HepG2 (cell line): ENCODE results near the gene ADAMTSL4. TPM values are rescaled to one million over a fixed set of nuclear protein-coding genes. Genes with fewer than 3 reads are reported as not detected.

ENCODE experiments used
- ATAC-seq: fragments of 200-7000 bp; cut with Tn5 transposase; 3 replicates; pipeline ENCODE4 v1.9.1; 2020; ENCODE audit warnings: mild to moderate bottlenecking, moderate library complexity
- BruUV-seq: library from RNA; stranded (reverse); fragments of 400-500 nt; replicated peaks from 2 replicates; lab custom pipeline; 2021; lab: Mats Ljungman, UMichigan
- CTCF ChIA-PET: fragments of 300-600 bp; formaldehyde crosslinking; extraction: SDS; loops from one replicate; lab custom pipeline; 2021; ENCODE audit warnings: low total read pairs, inconsistent platforms, low intra/inter-chr PET ratio; lab: Yijun Ruan, JAX
- POLR2A ChIA-PET: fragments of 350-600 bp; sonication (Branson Sonifier 250); formaldehyde crosslinking; loops from one replicate; lab custom pipeline; 2020; ENCODE audit warnings: antibody characterized with exemption, inconsistent platforms; lab: Yijun Ruan, JAX
- DNase-seq: peaks from one replicate; pipeline ENCODE4 v3.0.0-alpha.2; 2015; ENCODE audit warnings: low spot score
- FAIRE-seq: peaks from 3 replicates; lab custom pipeline; 2011; peaks lifted over from hg19 to GRCh38; lab: Jason Lieb, UNC
- H2AFZ ChIP-seq: one replicate; pipeline ENCODE4 v1.6.1; 2011; ENCODE audit warnings: low read length, inconsistent platforms
- H3K27ac ChIP-seq: fragments of 300-600 bp; 3 replicates; pipeline ENCODE4 v1.8.0; 2011; ENCODE audit warnings: mixed run types, mild to moderate bottlenecking, mixed read lengths, low read length, inconsistent platforms; ENCODE audit not compliant: insufficient read depth; ENCODE audit errors: extremely low read length
- H3K27me3 ChIP-seq, 2 experiments: fragments of 200-600 bp in 1 of 2; 2 replicates in 1 of 2; 3 replicates in 1 of 2; pipeline versions ENCODE4 v1.6.0 to v1.8.0; 2011; ENCODE audit warnings: low read length in 2 of 2, mild to moderate bottlenecking in 2 of 2, moderate library complexity in 2 of 2, inconsistent platforms in 1 of 2; ENCODE audit not compliant: insufficient read depth in 2 of 2, control insufficient read depth in 1 of 2
- H3K36me3 ChIP-seq, 2 experiments: fragments of 200-600 bp in 1 of 2; replicated peaks in 1 of 2; 2 replicates in 1 of 2; 3 replicates in 1 of 2; pipeline versions ENCODE4 v1.5.1 to v1.8.0; 2011; ENCODE audit warnings: low read length in 2 of 2, inconsistent platforms in 1 of 2; ENCODE audit not compliant: insufficient read depth in 2 of 2, control insufficient read depth in 1 of 2
- H3K4me1 ChIP-seq: 2 replicates; pipeline ENCODE4 v1.5.1; 2012; ENCODE audit warnings: low read length, inconsistent platforms; ENCODE audit not compliant: insufficient read depth
- H3K4me2 ChIP-seq: 2 replicates; pipeline ENCODE4 v1.6.0; 2011; ENCODE audit warnings: low read depth, low read length, inconsistent platforms
- H3K4me3 ChIP-seq, 3 experiments: fragments of 200-600 bp in 1 of 3; sonication (generic), shearing (Covaris generic) in 1 of 3; replicated peaks in 1 of 3; 2 replicates each; pipeline ENCODE4 v1.5.1; 2011 to 2016; ENCODE audit warnings: low read length in 3 of 3, inconsistent platforms in 2 of 3, low read depth in 2 of 3, mild to moderate bottlenecking in 2 of 3, control low read depth in 1 of 3, mixed read lengths in 1 of 3; ENCODE audit not compliant: insufficient read depth in 1 of 3
- H3K79me2 ChIP-seq: one replicate; pipeline ENCODE4 v1.6.1; 2011; ENCODE audit warnings: low read length, inconsistent platforms; ENCODE audit not compliant: insufficient read depth
- H3K9ac ChIP-seq: 2 replicates; pipeline ENCODE4 v1.6.0; 2011; ENCODE audit warnings: mild to moderate bottlenecking, low read depth, low read length, inconsistent platforms; ENCODE audit not compliant: insufficient read depth
- H3K9me3 ChIP-seq: 2 replicates; pipeline ENCODE4 v1.5.1; 2012; ENCODE audit warnings: mild to moderate bottlenecking, low read length
- H4K20me1 ChIP-seq: 2 replicates; pipeline ENCODE4 v1.6.0; 2011; ENCODE audit warnings: inconsistent platforms, mild to moderate bottlenecking, low read length, moderate library complexity; ENCODE audit not compliant: insufficient read depth
- BCLAF1 ChIP-seq: fragments of 450-650 bp; IDR thresholded peaks from 2 replicates; pipeline ENCODE4 v1.6.1; 2017; ENCODE audit warnings: mild to moderate bottlenecking
- CERS6 ChIP-seq: sonication (generic); formaldehyde crosslinking; IDR thresholded peaks from 2 replicates; pipeline ENCODE4 v1.5.0; 2020; ENCODE audit warnings: missing genetic modification reagents
- GLMP ChIP-seq: sonication (generic); formaldehyde crosslinking; IDR thresholded peaks from 2 replicates; pipeline ENCODE4 v1.9.0; 2021; ENCODE audit warnings: missing genetic modification reagents, mild to moderate bottlenecking, borderline replicate concordance
- GMEB2 ChIP-seq: IDR thresholded peaks from 2 replicates; pipeline ENCODE4 v1.6.1; 2016; ENCODE audit warnings: missing biosample characterization, missing genetic modification reagents, low read depth
- KDM2A ChIP-seq: sonication (generic); formaldehyde crosslinking; IDR thresholded peaks from 2 replicates; pipeline ENCODE4 v1.4.0; 2020; ENCODE audit warnings: low read depth, missing genetic modification reagents, borderline replicate concordance
- KLF12 ChIP-seq: sonication (generic); formaldehyde crosslinking; IDR thresholded peaks from 2 replicates; pipeline ENCODE4 v1.4.0; 2020; ENCODE audit warnings: missing genetic modification reagents, borderline replicate concordance
- MAF1 ChIP-seq: sonication (generic); formaldehyde crosslinking; IDR thresholded peaks from 2 replicates; pipeline ENCODE4 v1.5.0; 2020; ENCODE audit warnings: missing genetic modification reagents, borderline replicate concordance
- NFYC ChIP-seq: IDR thresholded peaks from 2 replicates; pipeline ENCODE4 v1.6.1; 2016; ENCODE audit warnings: missing genetic modification reagents, missing compliant biosample characterization
- PHF5A ChIP-seq: IDR thresholded peaks from one replicate; pipeline ENCODE4 v1.6.1; 2018; ENCODE audit warnings: low read depth, missing genetic modification reagents; ENCODE audit not compliant: unreplicated experiment
- SIN3B ChIP-seq: fragments of 150-350 bp; IDR thresholded peaks from 2 replicates; pipeline ENCODE4 v1.6.1; 2014; ENCODE audit warnings: low read length
- ZNF34 ChIP-seq: sonication (generic); formaldehyde crosslinking; IDR thresholded peaks from 2 replicates; pipeline ENCODE4 v1.4.0; 2020; ENCODE audit warnings: mild to moderate bottlenecking, missing genetic modification reagents, borderline replicate concordance
- ZNF460 ChIP-seq: sonication (generic); formaldehyde crosslinking; IDR thresholded peaks from 2 replicates; pipeline ENCODE4 v1.5.1; 2020; ENCODE audit warnings: missing genetic modification reagents, mild to moderate bottlenecking, borderline replicate concordance
- ZNF639 ChIP-seq: conservative IDR thresholded peaks from 2 replicates; pipeline ENCODE4 v1.6.1; 2018; ENCODE audit warnings: missing genetic modification reagents
- ZNF644 ChIP-seq: IDR thresholded peaks from 2 replicates; pipeline ENCODE4 v1.6.1; 2016; ENCODE audit warnings: low read depth
- WGBS: methylation state at CpG from one replicate; pipeline ENCODE4 v1.1.6; 2017; ENCODE audit warnings: low lambda C conversion rate; 5-methylcytosine and 5-hydroxymethylcytosine counted together
- in situ Hi-C: cut with HindIII; loops from 2 replicates; pipeline ENCODE4 v1.10.0; 2017; ENCODE audit warnings: low pct_unique_long_range_greater_than_20kb; ENCODE audit not compliant: extremely low pct_ligation_motif_present
- intact Hi-C: fragments of 100-400 bp; cut with micrococcal nuclease; formaldehyde crosslinking; loops from one replicate; pipeline ENCODE4 v1.10.0; 2022; ENCODE audit not compliant: unreplicated experiment
- polyA plus RNA-seq, 8 experiments: library from polyadenylated mRNA; depleted of rRNA in 3 of 8; stranded (reverse) in 7 of 8; unstranded in 1 of 8; fragments of >200 nt; fragmentation: Illumina TruSeq in 4 of 8; extraction: Trizol in 4 of 8; gene quantifications; 2 replicates each; pipeline versions ENCODE4 v1.2.1 to v1.2.3, GENCODE V29; 2011 to 2016; ENCODE audit warnings: low read depth in 4 of 8, missing spikeins in 1 of 8, mixed read lengths in 1 of 8; ENCODE audit not compliant: insufficient read depth in 1 of 8
- total RNA-seq, 5 experiments: library from RNA; depleted of rRNA; stranded (reverse); fragments of >200 nt; fragmentation: Illumina TruSeq; extraction: Trizol; gene quantifications; 2 replicates each; pipeline ENCODE4 v1.2.3, GENCODE V29; 2016; ENCODE audit warnings: low read depth in 1 of 5

ADAMTSL4 gene
- total and polyA plus RNA-seq, 2 of the 13 experiments (the other 11 are each of a cell fraction or from before 2014, with no cell fraction given): 3.9 to 16.4 TPM

DNA sequence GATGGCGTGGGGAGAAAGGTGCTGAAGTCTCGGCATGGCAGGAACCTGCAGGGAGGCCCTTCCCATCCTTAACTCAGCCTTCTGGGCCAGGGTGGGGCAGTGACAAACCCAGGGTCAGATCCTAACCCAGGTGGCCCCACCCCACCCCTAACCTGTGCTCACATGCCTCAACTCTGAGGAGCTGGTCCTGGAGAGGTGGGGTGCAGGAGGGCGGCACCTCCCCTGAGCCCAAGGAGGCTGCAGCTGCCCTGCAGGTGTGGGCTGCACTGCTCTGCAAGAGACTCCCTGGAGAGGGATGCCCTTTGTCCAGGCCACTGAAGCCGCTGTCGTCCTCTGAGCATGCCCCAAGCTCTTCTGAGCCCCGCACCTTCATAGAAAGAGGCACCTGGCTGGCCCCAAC, 15.2 kb upstream of the ADAMTSL4 start:
- BruUV-seq: no TSS peak
- in situ Hi-C loops: loop anchor here (5.0 to 10.0 kb wide), 2 partner anchors 47 to 279 kb away; partner anchors contain the start of genes CA14 and TARS2
- 90% methylated on average over 2 of the region's 6 CpGs for WGBS
- CTCF ChIA-PET: interaction anchor here (2.5 kb wide), 1 partner anchor 70 kb away, joined by 18 read pairs; no protein-coding TSS in a partner anchor
- Histone ChIP-seq H3K4me3 (no peak overlapping the region), H4K20me1 (no peaks in the 10 kb centered on the region), H3K9me3 (no peaks in the 10 kb centered on the region), H3K9ac (no peak overlapping the region), H3K4me2 (no peak overlapping the region), H3K27me3 (no peaks in the 10 kb centered on the region; a peak in 1 of 5 replicates), H3K27ac (no peak overlapping the region), H3K79me2 (no peaks in the 10 kb centered on the region), H3K4me1 (peaks cover 91% of the 10 kb centered on the region), H2AFZ (no peak overlapping the region), H3K36me3 (no peaks in the 10 kb centered on the region)
- FAIRE-seq (no peak), DNase-seq (no peak), ATAC-seq (no peak)
- POLR2A ChIA-PET: interaction anchor here (2.2 to 4.6 kb wide), 4 partner anchors 10 to 27 kb away, joined by 12 to 78 read pairs (median 36); partner anchors contain the start of genes ADAMTSL4 and FALEC
- intact Hi-C loops: no loop called here
- TF ChIP-seq ZNF460 (CRISPR knock-in tag) (no peak), GMEB2 (no peak), NFYC (CRISPR knock-in tag) (no peak), ZNF644 (CRISPR knock-in tag) (no peak), GLMP (CRISPR knock-in tag) (no peak), CERS6 (no peak), ZNF639 (CRISPR knock-in tag) (no peak), KDM2A (CRISPR knock-in tag) (no peak), ZNF34 (CRISPR knock-in tag) (no peak), KLF12 (CRISPR knock-in tag) (no peak), SIN3B (no peak), MAF1 (no peak), PHF5A (no peak), BCLAF1 (no peak)
